HG02763 (cell line): ENCODE results near the gene FGGY.
"Not testable (repeated sequence)": the region's sequence is repeated elsewhere in the genome, so short reads cannot be mapped to it uniquely, and the experiment has no call there.

Experiments
- ATAC-seq: cut with Tn5 transposase; IDR thresholded peaks from one replicate; pipeline ENCODE4 v1.9.1; 2021; ENCODE audit warnings: mild to moderate bottlenecking, moderate library complexity; ENCODE audit not compliant: unreplicated experiment

FGGY gene

DNA sequence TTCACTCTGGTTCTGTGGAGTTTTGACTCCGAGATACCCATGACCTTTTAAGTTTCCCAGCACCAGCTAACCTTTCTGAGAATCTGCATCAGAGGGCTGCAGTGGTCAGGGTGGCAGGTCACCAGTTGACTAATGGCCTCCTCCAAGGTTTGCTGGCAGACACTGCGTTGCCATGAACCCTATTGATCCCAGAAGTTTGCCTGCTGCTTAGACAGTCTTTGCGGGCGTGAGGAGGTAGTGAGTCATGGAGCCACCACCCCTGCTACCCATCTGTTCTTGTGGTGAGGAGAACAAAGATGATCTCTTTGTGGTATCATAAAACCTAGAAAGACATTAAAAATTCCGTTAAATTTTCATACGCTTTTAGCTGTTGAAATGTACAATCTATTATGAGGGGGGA lies 180.4 kb downstream of the FGGY start:
- ATAC-seq: no peak

DNA sequence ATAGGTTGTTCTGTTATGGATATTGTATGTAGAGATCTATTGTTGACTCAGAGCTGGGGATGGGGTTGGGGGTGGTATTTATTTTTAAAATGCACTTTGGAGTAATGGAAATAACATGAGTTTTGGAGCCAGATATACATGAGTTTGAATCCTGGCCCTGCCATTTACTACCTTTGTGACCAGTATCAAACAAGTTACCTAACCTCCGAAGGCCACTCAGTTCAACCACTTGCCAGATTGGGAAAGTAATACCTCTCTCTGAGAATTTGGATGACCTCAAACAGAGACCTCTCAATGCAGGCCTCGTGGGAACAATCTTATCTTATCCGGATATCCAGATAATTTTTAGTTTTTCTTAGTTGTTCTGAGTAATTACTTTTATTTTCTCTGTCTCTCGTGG lies 181.0 kb downstream of the FGGY start:
- ATAC-seq: no peak

DNA sequence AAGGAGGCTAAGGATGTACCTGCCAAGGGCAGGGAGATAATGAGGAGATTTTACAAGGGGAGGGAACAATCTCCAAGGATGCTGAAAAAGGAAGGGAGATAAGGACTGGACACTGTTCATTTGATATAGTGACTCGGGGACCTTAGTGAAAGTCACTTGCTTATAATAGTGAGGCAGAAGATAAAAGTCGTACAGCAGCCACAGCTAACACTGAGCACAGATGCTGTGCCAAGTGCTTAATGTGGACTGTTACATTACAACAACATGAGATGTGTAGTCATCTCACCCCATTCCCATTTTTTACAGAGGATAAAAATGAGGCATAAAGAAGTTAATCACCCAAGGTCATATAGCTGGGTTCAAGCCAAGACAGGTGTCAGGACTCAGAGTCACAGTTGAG lies 181.9 kb downstream of the FGGY start:
- ATAC-seq: no peak

DNA sequence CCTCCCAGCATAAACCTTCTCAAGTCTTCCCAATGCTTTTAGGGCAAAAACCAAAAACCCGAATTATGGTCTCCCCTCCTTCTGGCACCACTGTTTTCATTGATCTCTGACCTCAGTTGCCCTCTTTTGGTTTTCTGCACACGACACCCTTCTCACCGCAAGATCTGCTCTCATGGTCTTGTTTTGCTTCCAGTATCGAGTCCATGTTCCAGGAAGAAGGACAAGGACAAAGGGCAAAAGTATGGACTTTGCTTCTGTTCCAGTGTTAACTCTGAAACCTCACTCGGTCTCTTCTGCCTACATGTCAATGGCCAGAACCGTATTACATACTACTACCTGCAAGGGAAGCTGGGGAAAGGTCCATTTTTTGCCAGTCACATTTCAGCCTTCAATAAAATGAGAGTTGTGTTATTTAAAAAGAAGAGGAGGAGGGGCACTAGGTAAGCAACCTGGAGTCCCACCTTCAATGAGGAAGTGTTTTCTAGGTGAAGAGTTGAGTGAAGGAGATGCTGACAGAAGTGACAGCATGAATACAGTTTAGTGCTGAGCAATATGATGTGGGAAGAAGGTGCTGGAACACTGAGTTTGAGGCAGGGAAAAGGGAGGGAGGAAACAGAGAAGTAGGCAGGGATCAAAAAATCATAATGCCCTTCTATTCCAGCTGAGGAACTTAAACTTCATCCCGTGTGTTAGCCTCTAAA lies 183.4 kb downstream of the FGGY start:
- no peak for ATAC-seq

DNA sequence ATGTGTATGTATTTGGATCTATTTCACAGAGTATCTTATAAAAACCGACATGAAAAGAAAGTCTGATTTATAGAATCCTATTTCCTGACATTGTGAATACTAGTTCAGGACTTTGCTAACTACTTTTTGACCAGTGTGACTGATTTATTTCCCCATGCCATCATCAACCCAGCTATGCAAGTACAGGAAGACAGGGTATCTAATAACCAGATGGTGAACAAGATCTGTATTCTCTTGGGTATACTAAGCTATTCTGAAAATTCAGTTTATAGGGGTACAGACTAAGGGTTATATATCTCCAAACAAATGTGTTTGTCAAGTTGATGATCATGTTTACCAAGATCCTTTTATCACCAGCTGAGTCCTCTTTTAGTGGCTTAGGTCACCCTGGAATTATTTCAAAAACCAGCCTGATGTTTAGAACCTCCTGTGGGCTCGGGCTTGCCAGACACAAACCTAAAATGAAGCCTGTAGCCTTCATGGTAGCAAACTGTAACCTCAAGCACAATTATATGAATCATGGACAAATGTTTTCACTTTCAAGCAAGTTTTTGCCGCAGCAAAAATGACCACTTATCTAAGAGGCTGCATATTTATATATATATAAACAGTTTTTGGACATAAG lies 185.1 kb downstream of the FGGY start:
- ATAC-seq: no peak

DNA sequence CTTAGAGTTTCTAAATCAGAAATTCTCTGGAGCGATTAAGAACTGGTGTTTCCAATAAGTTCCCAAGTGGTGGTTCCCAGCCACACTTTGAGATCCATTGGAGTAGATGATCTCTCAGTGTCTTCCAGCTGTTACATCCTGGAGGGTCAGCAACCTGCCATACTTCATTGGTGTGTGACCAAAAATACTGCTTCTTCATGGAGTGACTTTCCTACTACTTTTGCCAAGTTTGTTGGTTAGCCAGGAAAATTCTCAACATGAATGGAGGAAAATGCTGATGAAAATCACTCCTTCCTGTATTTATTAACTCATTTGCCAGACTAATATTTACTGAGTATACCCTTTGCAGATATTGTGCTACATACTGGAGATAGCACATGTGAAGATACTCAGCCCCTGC lies 186.1 kb downstream of the FGGY start:
- ATAC-seq: no peak

DNA sequence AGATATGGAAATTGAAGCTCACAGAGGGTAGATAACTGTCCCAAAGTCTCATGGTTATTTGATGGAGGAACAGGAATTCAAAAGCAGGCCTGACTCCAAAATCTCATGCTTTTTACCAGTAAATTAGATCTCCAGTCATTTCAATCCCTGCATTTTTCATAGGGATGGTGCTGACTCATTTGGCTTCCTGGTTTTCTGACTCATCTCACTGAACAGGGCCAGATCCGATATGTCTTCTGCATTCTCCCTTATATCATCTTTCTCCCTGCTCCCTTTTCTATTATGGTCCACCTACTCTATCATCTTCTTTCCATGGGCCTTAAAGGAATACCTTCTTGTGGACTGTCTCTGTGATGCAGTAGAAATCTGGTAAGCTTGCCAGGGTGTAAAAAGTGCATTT lies 187.2 kb downstream of the FGGY start:
- ATAC-seq: no peak

DNA sequence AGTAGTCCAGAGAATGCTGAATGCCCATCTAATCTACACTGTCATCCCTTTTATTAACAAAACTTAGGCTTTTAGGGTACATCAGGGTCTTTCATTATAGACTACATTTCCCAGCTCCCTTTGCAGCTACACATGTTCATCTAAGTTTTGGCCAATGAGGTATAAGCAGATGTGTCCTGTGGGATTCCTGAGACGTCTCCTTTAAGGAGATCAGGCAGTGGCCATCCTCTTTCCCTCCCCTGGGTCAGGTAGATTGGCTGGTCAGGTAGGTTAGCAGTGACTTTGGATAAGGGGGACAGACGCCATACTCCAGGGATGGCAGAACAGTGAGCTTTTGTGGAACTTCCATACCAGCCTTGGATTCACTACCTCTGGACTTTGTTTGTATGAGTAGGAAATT lies 188.3 kb downstream of the FGGY start:
- no peak for ATAC-seq

DNA sequence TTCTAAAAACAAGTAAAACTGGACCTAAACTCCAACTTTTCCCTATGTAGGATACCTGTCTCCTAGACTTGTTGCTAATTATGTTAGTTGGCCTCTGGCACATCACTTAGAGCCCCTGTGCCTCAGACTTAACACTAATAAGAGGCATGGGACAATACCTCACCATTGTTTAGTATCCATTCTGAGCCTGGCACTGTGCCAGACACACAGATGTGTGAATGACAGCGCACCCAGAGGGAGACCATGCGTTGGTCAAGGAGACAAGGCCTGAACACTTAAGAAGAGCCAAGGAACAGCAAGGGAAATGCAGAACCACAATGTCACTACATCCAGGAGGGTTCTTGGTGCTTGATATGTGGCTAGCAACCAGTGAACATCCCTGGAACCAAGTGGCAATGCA lies 189.1 kb downstream of the FGGY start:
- ATAC-seq: no peak

DNA sequence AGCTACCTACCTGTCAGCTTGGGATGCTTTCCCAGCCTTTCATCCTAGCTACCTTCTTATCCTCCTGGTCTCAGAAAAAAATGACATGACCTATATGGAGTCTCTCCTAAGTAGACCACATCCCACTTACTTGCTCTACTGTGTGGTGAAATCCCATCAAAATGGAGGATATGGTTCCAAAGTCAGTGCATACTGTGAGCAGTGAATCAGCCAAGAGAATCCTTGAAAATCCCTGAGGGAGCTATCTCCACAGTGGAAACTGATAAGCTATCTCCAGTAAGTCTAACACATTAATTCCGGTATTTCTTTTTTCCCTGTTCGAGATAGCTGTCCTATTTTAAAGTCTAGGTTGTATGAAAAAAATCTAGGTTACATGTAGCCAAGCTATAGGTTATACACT lies 189.7 kb downstream of the FGGY start:
- no peak for ATAC-seq

DNA sequence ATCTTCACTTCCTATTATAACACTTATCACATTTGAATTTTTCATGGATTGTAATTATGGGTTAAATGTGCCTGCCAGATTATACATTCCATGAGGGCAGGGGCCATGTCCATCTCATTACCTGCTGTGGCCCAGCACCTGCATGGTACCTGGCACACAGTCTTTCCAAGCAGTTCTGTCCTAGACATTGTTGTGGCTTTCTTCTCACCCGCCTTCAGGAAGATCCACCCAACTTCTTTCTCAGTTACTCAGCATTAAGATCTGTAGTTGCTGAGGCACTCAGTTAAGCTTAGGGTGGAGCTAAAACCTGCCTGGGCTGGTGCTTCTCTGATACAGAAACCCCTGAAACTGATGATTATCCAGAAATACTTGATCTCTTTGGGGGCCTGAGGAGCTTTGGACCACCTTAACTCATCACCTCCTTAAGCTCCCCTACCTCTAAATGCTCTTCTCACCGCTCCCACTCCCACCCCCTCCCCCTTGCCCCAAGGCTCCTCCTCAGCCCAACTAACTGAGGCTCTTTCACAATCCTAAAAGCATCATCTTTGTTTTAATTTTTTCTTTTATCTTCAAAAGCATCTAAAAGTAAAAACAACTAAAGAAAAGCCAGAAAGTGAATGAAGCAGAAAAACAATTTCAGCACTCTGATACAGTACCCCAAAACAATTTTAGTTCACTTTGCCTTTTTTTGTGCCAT lies 190.6 kb downstream of the FGGY start:
- no peak for ATAC-seq

DNA sequence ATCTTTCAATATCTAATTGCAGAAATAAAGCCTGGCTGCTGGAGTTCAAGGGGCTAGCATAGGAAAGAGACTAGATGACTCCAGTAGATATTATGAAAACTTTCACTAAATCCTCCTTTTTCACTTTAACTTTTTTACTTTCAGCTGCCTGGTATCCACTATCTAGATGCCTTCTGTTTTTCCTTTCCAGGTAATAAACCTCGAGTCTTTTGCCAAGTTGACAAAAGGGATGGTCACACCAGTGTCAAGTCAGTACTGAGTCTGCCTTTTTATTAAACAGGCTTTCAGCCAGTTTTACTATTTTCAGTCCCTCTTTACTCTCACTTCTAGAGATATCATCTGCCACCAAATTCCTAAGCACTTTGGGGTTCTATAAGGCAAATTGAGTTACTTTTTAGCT lies 195.6 kb downstream of the FGGY start:
- ATAC-seq: no peak

DNA sequence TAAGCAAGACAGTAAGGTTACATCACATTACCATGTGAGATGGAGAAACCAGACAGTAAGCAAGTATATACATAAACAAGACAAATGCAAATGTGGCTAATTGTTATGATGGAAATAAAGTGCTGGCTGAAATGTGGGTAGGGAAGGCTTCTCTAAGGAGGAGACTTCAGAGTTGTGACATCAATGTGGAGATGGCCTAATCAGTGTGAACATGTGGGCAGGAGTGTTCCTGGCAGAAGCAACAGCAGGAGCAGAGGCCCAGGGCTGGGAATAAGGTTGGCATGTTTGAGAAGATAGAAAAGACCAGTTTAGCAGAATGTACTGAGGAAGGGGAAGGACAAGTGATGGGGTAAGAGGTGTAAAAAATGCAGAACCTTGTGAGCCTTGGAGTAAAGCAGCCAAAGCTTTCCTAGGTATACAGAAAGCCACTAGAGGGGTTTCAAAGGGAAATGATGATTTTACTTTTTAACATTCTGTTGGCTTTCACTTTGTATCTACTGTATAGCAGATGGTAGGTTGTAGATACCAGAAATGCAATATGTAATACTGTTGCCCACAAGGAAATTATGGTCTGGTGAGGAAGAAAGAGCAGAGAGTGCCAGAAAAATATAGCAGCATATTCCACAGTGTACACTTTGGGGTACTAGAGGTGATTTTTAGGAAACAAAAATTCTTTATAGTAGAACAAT lies 197.4 kb downstream of the FGGY start:
- no peak for ATAC-seq

DNA sequence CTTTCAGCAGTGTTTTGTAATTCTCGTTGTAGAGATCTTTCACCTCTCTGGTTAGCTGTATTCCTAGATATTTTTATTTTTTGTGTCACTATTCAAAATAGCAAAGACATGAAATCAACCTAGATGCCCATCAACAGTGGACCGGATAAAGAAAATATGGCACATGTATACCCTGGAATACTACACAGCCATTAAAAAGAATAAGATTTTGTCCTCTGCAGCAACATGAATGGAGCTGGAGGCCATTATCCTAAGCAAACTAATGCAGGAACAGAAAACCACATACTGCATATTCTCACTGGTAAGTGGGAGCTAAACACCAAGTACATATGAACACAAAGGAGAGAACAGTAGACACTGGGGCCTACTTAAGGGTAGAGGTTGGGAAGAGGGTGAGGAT lies 199.3 kb downstream of the FGGY start:
- ATAC-seq: not testable (repeated sequence)

DNA sequence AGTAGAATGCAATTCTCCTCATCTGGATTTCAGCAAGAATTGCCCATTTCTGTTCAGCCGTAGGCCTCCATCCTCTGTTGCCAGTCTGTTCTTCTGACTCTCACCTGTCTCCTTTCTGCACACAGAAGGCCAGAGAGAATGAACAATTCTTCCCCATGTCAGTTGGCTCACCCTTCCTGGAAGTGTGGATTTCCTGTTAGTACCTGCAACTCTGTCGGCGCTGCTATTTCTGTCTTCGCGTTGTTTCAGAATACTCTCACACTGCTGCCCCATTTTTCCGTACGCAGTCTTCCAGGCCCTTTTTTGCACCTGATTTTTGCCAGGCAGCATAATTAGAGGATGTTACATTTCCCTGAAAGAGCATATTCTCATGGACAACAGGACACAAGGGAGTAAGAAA lies 200.7 kb downstream of the FGGY start:
- no peak for ATAC-seq

DNA sequence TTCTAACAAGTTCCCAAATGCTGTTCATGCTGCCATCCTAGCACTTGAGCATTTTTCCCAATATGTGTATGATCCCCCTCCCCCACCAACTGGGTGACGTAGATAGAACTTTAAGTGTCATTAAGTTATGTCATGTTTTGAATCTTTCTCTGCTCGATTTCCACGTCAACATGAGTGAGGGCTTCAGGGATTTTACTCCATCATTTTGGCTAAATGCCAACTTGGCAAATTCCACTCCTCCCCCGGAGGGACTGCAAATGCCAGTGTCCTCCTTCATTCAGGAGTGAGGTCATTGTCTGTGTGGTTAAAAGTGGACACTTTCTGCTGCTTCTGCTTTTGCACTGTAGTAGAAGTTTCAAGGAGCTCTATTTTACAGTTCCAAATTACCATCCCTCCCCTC lies 201.7 kb downstream of the FGGY start:
- ATAC-seq: no peak

DNA sequence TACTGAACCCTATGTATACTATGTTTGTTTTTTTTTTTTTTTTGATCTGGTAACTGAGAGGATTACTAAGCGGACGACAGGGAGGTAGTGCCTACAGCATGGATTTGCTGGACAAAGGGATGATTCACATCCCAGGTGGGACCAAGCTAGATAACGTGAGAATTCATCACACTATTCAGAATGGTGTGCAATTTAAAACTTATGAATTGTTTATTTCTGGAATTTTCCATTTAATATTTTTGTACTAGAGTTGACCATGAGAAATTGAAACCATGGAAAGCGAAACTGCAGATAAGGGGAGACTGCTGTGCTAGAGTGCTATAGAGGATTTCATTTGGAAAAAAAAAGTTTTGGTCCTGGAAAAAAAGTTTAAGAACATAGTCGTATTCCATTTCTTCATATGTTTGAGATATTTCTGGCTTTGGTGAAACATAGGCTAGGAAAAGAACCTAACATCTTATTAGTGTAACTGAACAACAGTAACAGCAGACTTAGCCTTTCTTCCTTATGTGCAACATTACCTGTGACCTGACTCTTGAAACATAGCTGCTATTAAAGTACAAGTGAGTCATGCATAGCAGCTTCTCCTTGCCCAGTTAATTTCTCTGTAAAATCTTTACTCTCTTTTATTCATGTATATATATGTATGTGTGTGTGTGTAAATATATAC lies 202.5 kb downstream of the FGGY start:
- no peak for ATAC-seq

DNA sequence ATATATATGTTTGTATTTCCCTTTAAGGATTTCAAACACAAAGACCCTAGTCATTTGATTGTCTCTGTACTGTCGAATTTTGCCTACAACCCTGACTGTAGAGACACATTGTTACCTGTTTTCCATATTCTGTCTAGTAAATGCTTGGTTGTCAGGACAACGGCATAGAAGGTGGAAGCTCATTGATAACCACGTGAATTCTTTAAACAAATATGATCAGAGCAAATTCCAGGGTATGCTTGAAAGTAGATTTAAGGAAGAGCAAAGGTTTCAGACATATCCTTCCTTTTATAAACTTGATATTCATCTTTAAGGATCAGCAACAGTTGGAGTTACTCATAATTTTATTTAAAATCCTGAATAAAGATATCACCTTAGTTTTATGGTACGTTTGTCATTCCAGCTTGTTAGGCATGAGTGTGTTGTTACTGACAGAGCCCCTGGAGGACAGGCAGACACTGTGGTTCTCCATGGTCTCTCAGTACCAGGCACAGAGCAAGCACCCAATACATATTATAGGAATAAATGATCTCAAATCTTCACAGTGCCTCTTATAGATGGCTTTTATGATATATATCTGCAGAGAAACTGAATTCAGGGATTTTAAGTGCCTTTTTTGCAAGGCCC lies 203.2 kb downstream of the FGGY start:
- no peak for ATAC-seq

DNA sequence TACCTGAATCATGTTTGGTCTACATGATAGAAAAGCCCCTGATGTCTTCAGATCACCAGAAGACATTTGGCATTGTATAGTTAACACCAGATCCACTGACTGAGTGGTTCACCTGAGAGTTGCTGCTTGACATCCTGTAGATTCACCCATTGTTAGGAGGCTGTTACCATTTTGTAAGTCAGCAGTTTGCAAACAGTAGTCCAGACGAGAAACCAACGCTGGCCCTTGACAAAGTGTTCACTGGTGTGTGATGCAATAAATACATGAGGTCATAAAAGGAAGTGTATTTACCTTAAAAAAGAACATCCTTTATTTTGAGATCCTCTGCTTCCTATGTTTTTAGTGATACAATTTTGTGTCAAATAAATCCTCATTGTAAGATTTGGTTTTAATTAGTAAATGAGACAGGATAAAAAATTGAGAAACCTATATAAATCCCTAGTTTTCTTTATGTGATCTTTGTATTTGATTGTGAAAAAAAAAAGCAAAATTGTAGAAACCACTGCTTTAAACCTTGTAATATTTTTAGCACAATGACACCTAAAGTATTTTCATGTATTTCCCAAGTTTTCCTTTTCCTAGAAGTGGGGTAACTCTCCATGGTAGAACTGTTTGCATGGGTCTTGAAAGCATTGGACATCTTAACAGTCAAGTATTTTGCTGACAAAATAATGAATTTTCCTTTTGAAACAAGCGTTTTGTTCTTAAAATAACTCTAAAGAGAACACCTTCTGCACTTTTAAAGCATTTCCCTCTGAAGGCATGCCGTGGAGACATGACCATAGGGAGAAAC lies 204.3 kb downstream of the FGGY start:
- ATAC-seq: no peak
